ENCODE measurements around the gene VAMP3. TPM values are rescaled to one million over a fixed set of nuclear protein-coding genes. Genes with fewer than 3 reads are reported as not detected.

Gene VAMP3
- total RNA-seq, 1 donor from 2014 or later = 79.1 TPM

DNA sequence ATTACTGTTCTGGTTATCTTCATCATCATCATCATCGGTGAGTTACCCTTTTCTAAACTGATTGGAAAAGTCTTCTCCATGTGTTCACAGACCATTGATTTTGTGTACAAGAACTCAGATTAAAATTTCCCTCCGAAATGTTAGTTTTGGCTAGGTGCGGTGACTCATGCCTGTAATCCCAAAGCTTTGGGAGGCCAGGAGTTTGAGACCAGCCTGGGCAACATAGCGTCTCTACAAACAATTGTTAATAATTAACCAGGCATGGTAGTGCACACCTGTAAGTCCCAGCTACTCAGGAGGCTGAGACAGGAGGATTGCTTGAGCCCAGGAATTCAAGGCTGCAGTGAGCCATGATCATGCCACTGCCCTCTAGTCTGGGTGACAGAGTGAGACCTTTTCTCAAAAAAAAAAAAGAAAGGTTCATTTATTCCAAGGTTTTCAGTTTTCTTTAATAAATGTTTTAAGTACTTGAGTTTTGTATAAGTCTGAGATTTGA is 7.1 kb downstream of the VAMP3 start:
- no peaks in the 10 kb centered on the region for H3K9me3 ChIP-seq
- H3K4me3 ChIP-seq = no peak overlapping the region
- peaks cover 33 to 58% of the 10 kb centered on the region in 2 donors for H3K36me3 ChIP-seq
- TF ChIP-seq, protein P1, sequence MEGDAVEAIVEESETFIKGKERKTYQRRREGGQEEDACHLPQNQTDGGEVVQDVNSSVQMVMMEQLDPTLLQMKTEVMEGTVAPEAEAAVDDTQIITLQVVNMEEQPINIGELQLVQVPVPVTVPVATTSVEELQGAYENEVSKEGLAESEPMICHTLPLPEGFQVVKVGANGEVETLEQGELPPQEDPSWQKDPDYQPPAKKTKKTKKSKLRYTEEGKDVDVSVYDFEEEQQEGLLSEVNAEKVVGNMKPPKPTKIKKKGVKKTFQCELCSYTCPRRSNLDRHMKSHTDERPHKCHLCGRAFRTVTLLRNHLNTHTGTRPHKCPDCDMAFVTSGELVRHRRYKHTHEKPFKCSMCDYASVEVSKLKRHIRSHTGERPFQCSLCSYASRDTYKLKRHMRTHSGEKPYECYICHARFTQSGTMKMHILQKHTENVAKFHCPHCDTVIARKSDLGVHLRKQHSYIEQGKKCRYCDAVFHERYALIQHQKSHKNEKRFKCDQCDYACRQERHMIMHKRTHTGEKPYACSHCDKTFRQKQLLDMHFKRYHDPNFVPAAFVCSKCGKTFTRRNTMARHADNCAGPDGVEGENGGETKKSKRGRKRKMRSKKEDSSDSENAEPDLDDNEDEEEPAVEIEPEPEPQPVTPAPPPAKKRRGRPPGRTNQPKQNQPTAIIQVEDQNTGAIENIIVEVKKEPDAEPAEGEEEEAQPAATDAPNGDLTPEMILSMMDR (IDR thresholded peaks at IDR 0.05) = no peak
- no peak for DNase-seq (ENCODE audit: low spot score in 2 of 2)
- peaks cover 0 to 3% of the 10 kb centered on the region in 2 donors for H3K4me1 ChIP-seq
- intact Hi-C loops (cut with DNase I) = no loop called here
- no peak overlapping the region for H3K27ac ChIP-seq
- H3K27me3 ChIP-seq = no peaks in the 10 kb centered on the region

DNA sequence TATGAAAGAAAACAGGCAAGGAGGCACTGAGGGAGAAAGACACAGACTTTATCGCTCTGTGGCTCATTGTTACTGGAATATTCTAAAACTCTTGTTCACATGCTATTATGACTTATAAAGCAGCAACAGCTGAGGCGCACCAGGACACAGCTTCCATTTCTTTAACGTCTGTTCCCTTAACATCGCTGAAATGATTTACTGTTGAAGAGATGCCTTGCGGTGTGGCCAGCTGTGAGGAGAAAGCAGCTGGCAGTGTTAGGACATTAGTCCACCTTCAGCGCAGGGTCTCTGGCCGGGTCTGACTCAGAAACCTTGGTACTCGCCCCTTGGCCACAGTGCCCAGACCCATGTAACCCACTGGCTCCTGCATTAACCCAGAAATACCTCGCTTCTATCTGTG is 9.9 kb downstream of the VAMP3 start:
- H3K4me3 ChIP-seq = no peak overlapping the region
- H3K4me1 ChIP-seq = peaks cover 0 to 16% of the 10 kb centered on the region in 2 donors
- intact Hi-C loops (cut with DNase I) = no loop called here
- no peak overlapping the region for H3K27ac ChIP-seq
- H3K27me3 ChIP-seq = no peaks in the 10 kb centered on the region
- TF ChIP-seq, protein P1 (IDR thresholded peaks at IDR 0.05) = no peak
- no peaks in the 10 kb centered on the region for H3K9me3 ChIP-seq
- peaks cover 33 to 53% of the 10 kb centered on the region in 2 donors for H3K36me3 ChIP-seq
- no peak for DNase-seq (ENCODE audit: low spot score in 2 of 2)

DNA sequence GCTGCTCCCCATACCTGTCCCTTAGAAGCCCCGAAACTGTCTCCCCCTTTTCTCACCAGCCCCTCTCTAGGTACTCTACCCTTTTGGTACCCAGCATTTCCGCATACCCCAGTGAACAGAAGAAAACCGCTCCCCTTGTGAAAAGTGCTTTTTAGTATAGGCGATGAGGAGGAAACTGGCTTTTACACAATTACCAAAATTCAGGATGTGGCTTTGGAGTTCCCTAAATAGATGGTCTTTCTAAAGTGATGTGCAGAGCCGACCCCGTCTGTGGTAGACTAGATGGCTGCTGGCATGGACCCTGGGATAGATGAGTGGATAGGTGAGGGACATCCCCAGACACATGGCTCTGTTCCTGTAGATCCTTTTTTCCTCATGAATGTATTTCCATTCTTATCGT is 10.4 kb downstream of the VAMP3 start:
- Histone ChIP-seq H3K36me3 (peaks cover 33 to 50% of the 10 kb centered on the region in 2 donors), H3K27ac (no peak overlapping the region), H3K4me3 (no peak overlapping the region), H3K27me3 (no peaks in the 10 kb centered on the region), H3K9me3 (no peaks in the 10 kb centered on the region), H3K4me1 (peaks cover 0 to 16% of the 10 kb centered on the region in 2 donors)
- DNase-seq (ENCODE audit: low spot score in 2 of 2) = no peak
- intact Hi-C loops (cut with DNase I) = no loop called here
- TF ChIP-seq, protein P1 (IDR thresholded peaks at IDR 0.05) = no peak

DNA sequence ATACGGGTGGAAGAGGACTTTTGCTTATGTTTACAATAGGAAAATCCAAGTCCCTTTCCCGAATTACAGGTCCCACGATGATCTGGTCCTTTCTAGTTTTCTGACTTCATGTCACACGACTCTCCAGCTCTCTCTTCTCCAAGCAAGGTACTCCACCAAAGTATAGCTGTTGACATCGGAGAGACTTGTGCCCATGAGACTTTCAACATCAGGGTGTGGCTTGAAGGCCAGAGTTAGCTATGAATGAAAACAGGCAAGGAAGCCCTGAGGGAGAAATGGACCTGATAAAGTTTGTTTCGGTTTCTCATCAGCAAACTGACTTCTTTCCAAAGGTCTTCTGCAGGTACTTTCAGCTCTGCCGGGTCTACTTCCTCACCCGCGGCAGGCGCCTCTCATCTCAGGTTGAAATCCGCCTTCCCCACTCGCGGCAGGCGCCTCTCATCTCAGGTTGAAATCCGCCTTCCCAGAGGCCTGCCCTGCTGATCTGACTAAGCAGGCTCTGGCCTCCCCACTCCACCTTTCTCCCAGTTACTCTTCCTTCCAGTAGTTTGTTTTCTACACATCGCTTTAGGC is 10.9 kb downstream of the VAMP3 start:
- peaks cover 0 to 16% of the 10 kb centered on the region in 2 donors for H3K4me1 ChIP-seq
- H3K27me3 ChIP-seq = no peaks in the 10 kb centered on the region
- H3K9me3 ChIP-seq = no peaks in the 10 kb centered on the region
- H3K27ac ChIP-seq = no peak overlapping the region
- TF ChIP-seq, protein P1 (IDR thresholded peaks at IDR 0.05) = no peak
- H3K4me3 ChIP-seq = no peak overlapping the region
- intact Hi-C loops (cut with DNase I) = no loop called here
- peaks cover 30 to 45% of the 10 kb centered on the region in 2 donors for H3K36me3 ChIP-seq
- DNase-seq (ENCODE audit: low spot score in 2 of 2) = no peak

DNA sequence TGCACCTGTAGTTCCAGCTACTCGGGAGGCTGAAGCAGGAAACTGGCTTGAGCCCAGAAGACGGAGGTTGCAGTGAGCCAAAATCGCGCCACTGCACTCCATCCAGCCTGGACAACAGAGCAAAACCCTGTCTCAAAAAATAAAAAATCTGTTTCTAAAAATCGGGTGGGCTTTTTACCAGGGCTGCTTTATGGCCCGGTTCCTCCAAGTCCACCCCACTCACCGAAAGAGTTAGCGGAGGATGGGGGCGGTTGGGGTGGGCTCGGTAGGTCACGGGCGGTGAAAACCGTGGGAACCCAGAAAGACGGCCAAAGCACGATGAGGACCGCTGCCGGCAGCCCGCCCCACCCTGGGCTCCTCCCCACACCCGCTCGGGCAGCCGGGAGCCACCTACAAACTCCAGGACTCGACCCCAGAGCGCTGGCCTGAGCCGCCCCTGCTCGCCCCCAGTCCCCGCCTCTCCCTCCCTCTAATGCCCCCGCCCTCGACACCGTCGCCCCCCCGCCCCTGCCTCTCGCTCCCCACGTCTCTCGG is 12.1 kb downstream of the VAMP3 start:
- peaks cover 0 to 16% of the 10 kb centered on the region in 2 donors for H3K4me1 ChIP-seq
- DNase-seq (ENCODE audit: low spot score in 2 of 2) = peak in 1 of 2 donors; percentile 84
- peak overlapping the region; percentile 60 to 70 for H3K4me3 ChIP-seq
- no peaks in the 10 kb centered on the region for H3K9me3 ChIP-seq
- H3K27ac ChIP-seq = peak overlapping the region; percentile 75 to 89
- intact Hi-C loops (cut with DNase I) = loop anchor here (1.0 kb wide), 1 partner anchor 12 kb away; the partner anchor contains the start of gene VAMP3
- peaks cover 22 to 36% of the 10 kb centered on the region in 2 donors for H3K36me3 ChIP-seq
- TF ChIP-seq, protein P1 (IDR thresholded peaks at IDR 0.05) = no peak
- no peaks in the 10 kb centered on the region for H3K27me3 ChIP-seq

Measured in ascending aorta (tissue), 2 donors.